SK-N-SH (cell line): ENCODE data around the gene OPCML. TPM values are rescaled to one million over a fixed set of nuclear protein-coding genes. Genes with fewer than 3 reads are reported as not detected.

Source experiments
- CTCF ChIA-PET: fragments of 300-600, 350-600 bp; formaldehyde crosslinking; extraction: SDS; loops from one replicate; lab custom pipeline; 2021; lab: Yijun Ruan, JAX
- POLR2A ChIA-PET: fragments of 350-600 bp; sonication (Branson Sonifier 250); formaldehyde crosslinking; extraction: SDS; loops from one replicate; lab custom pipeline; 2020; ENCODE audit warnings: antibody characterized with exemption, inconsistent platforms; lab: Yijun Ruan, JAX
- DNase-seq: peaks from one replicate; pipeline ENCODE4 v3.0.0; 2012
- H2AFZ ChIP-seq: fragments of 200-600 bp; sonication (generic); 2 replicates; pipeline ENCODE4 v1.8.1; 2016; ENCODE audit warnings: antibody characterized with exemption, mild to moderate bottlenecking, low read depth
- H3F3A ChIP-seq: fragments of 200-600 bp; sonication (generic); replicated peaks from 2 replicates; pipeline ENCODE3; 2016; ENCODE audit warnings: antibody characterized with exemption, mild to moderate bottlenecking; ENCODE audit not compliant: insufficient read depth
- H3K27ac ChIP-seq, 2 experiments: fragments of 200-500 bp in 1 of 2; fragments of 200-600 bp in 1 of 2; sonication (Bioruptor generic) in 1 of 2; sonication (generic), shearing (Covaris generic) in 1 of 2; 2 replicates each; pipeline versions ENCODE4 v1.5.1 to v1.6.1; 2014 to 2016; ENCODE audit warnings: low read depth in 2 of 2, inconsistent platforms in 1 of 2, low read length in 1 of 2, mild to moderate bottlenecking in 1 of 2, mixed read lengths in 1 of 2
- H3K27me3 ChIP-seq: fragments of 200-600 bp; sonication (generic), shearing (Covaris generic); 2 replicates; pipeline ENCODE4 v1.6.1; 2016; ENCODE audit warnings: mixed run types; ENCODE audit not compliant: insufficient read depth
- H3K36me3 ChIP-seq, 2 experiments: fragments of 200-500 bp in 1 of 2; fragments of 200-600 bp in 1 of 2; sonication (Bioruptor generic) in 1 of 2; sonication (generic) in 1 of 2; replicated peaks in 1 of 2; 2 replicates each; pipeline versions ENCODE3 to v1.5.1; 2014 to 2016; ENCODE audit warnings: low read length in 1 of 2, mild to moderate bottlenecking in 1 of 2; ENCODE audit not compliant: insufficient read depth in 2 of 2, control insufficient read depth in 1 of 2
- H3K4me1 ChIP-seq, 2 experiments: fragments of 200-500 bp in 1 of 2; fragments of 200-600 bp in 1 of 2; sonication (Bioruptor generic) in 1 of 2; sonication (generic), shearing (Covaris generic) in 1 of 2; 2 replicates each; pipeline versions ENCODE4 v1.5.1 to v1.6.1; 2014 to 2016; ENCODE audit warnings: low read depth in 1 of 2, low read length in 1 of 2, mixed run types in 1 of 2; ENCODE audit not compliant: insufficient read depth in 2 of 2, control insufficient read depth in 1 of 2
- H3K4me2 ChIP-seq: fragments of 200-600 bp; sonication (generic), shearing (Covaris generic); 2 replicates; pipeline ENCODE4 v1.6.1; 2017; ENCODE audit warnings: mixed run types
- H3K4me3 ChIP-seq, 2 experiments: fragments of 200-500 bp in 1 of 2; fragments of 200-600 bp in 1 of 2; sonication (Bioruptor generic) in 1 of 2; sonication (generic), shearing (Covaris generic) in 1 of 2; 2 replicates each; pipeline versions ENCODE4 v1.5.1 to v1.8.1; 2014 to 2016; ENCODE audit warnings: low read depth in 2 of 2, inconsistent platforms in 1 of 2, low read length in 1 of 2, mild to moderate bottlenecking in 1 of 2, mixed read lengths in 1 of 2, moderate library complexity in 1 of 2
- H3K79me2 ChIP-seq: fragments of 200-600 bp; sonication (generic); 2 replicates; pipeline ENCODE4 v1.8.1; 2017; ENCODE audit warnings: mild to moderate bottlenecking; ENCODE audit not compliant: insufficient read depth
- H3K9ac ChIP-seq: fragments of 200-600 bp; sonication (generic); 2 replicates; pipeline ENCODE4 v1.6.1; 2017; ENCODE audit warnings: mixed run types
- H3K9me2 ChIP-seq: fragments of 200-600 bp; sonication (generic); 2 replicates; pipeline ENCODE4 v1.6.1; 2017; ENCODE audit warnings: mixed run types
- H3K9me3 ChIP-seq: fragments of 200-600 bp; sonication (generic); 2 replicates; pipeline ENCODE4 v1.6.1; 2017; ENCODE audit warnings: mixed run types, mild to moderate bottlenecking, moderate library complexity
- H4K20me1 ChIP-seq: fragments of 200-600 bp; sonication (generic); 2 replicates; pipeline ENCODE4 v1.6.1; 2017; ENCODE audit warnings: mild to moderate bottlenecking, mixed run types; ENCODE audit not compliant: insufficient read depth
- CHD2 ChIP-seq: fragments of 150-350 bp; IDR thresholded peaks from 2 replicates; pipeline ENCODE4 v1.6.1; 2018; ENCODE audit warnings: low read length; ENCODE audit not compliant: partially characterized antibody
- ELF1 ChIP-seq: IDR thresholded peaks from 2 replicates; pipeline ENCODE4 v1.4.0; 2012
- EP300 ChIP-seq, 2 experiments: IDR thresholded peaks; 2 replicates each; pipeline versions ENCODE4 v1.4.0 to v1.6.1; 2012; ENCODE audit warnings: borderline replicate concordance in 1 of 2, low read depth in 1 of 2, low read length in 1 of 2
- EZH2phosphoT487 ChIP-seq: fragments of 200-600 bp; sonication (generic); IDR thresholded peaks from 2 replicates; pipeline ENCODE4 v1.6.1; 2017; ENCODE audit warnings: low read depth, mixed run types, mild to moderate bottlenecking, antibody characterized with exemption, moderate library complexity, borderline replicate concordance
- FOXM1 ChIP-seq: IDR thresholded peaks from 2 replicates; pipeline ENCODE4 v1.4.0; 2012; ENCODE audit warnings: low read depth, mild to moderate bottlenecking
- JUND ChIP-seq: IDR thresholded peaks from 2 replicates; pipeline ENCODE4 v1.4.0; 2012
- MEF2A ChIP-seq: IDR thresholded peaks from 2 replicates; pipeline ENCODE4 v1.4.0; 2012; ENCODE audit warnings: low read depth, borderline replicate concordance
- NFIC ChIP-seq: IDR thresholded peaks from 2 replicates; pipeline ENCODE4 v1.4.0; 2012; ENCODE audit warnings: borderline replicate concordance
- PBX3 ChIP-seq: IDR thresholded peaks from 2 replicates; pipeline ENCODE4; 2012
- TCF12 ChIP-seq: IDR thresholded peaks from 2 replicates; pipeline ENCODE4 v1.4.0; 2012
- TEAD4 ChIP-seq: IDR thresholded peaks from 2 replicates; pipeline ENCODE4 v1.4.0; 2012; ENCODE audit warnings: mild to moderate bottlenecking, borderline replicate concordance; ENCODE audit not compliant: insufficient read depth
- ZBTB33 ChIP-seq: IDR thresholded peaks from 2 replicates; pipeline ENCODE4 v1.4.0; 2012; ENCODE audit warnings: low read depth, borderline replicate concordance
- WGBS: methylation state at CpG from one replicate; pipeline ENCODE4 v1.1.6; 2017; ENCODE audit warnings: low lambda C conversion rate; 5-methylcytosine and 5-hydroxymethylcytosine counted together
- polyA plus RNA-seq, 3 experiments: library from polyadenylated mRNA; depleted of rRNA; stranded (reverse); fragments of >200 nt; gene quantifications; 2 replicates each; pipeline ENCODE4 v1.2.3, GENCODE V29; 2012
- TF ChIP-seq, protein P1 (sequence below): IDR thresholded peaks from 2 replicates; pipeline ENCODE4 v1.6.1; 2012; ENCODE audit warnings: mild to moderate bottlenecking, low read depth, low read length, moderate library complexity
- TF ChIP-seq, protein P2 (sequence below): IDR thresholded peaks from 2 replicates; pipeline ENCODE4 v1.4.0; 2012; ENCODE audit warnings: low read depth

Gene OPCML
- polyA plus RNA-seq, 1 of the 3 experiments (the other 2 are of a cell fraction), result not detected

- ChIA-PET CTCF (interaction anchor here (0.9 to 1.4 kb wide), 2 partner anchors 10 to 108 kb away, joined by 3 read pairs; no protein-coding TSS in a partner anchor), POLR2A (no interaction called here)
- peaks cover 0 to 11% of the 10 kb centered on the region in 2 experiments; a peak in 2 of 4 replicates for H3K4me1 ChIP-seq
- H3K4me2 ChIP-seq, result no peak overlapping the region
- WGBS, result 20% methylated on average over 10 of the region's 10 CpGs
- H3K9ac ChIP-seq, result no peak overlapping the region
- H3F3A ChIP-seq, result no peaks in the 10 kb centered on the region
- H3K27me3 ChIP-seq, result no peaks in the 10 kb centered on the region
- no peak for DNase-seq
- H3K9me3 ChIP-seq, result no peaks in the 10 kb centered on the region
- no peaks in the 10 kb centered on the region for H3K36me3 ChIP-seq
- TF ChIP-seq, protein P1, sequence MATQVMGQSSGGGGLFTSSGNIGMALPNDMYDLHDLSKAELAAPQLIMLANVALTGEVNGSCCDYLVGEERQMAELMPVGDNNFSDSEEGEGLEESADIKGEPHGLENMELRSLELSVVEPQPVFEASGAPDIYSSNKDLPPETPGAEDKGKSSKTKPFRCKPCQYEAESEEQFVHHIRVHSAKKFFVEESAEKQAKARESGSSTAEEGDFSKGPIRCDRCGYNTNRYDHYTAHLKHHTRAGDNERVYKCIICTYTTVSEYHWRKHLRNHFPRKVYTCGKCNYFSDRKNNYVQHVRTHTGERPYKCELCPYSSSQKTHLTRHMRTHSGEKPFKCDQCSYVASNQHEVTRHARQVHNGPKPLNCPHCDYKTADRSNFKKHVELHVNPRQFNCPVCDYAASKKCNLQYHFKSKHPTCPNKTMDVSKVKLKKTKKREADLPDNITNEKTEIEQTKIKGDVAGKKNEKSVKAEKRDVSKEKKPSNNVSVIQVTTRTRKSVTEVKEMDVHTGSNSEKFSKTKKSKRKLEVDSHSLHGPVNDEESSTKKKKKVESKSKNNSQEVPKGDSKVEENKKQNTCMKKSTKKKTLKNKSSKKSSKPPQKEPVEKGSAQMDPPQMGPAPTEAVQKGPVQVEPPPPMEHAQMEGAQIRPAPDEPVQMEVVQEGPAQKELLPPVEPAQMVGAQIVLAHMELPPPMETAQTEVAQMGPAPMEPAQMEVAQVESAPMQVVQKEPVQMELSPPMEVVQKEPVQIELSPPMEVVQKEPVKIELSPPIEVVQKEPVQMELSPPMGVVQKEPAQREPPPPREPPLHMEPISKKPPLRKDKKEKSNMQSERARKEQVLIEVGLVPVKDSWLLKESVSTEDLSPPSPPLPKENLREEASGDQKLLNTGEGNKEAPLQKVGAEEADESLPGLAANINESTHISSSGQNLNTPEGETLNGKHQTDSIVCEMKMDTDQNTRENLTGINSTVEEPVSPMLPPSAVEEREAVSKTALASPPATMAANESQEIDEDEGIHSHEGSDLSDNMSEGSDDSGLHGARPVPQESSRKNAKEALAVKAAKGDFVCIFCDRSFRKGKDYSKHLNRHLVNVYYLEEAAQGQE, result no peak
- TF ChIP-seq ZBTB33, result no peak
- TF ChIP-seq FOXM1, result no peak
- no peak for TF ChIP-seq JUND
- no peak for TF ChIP-seq TEAD4
- no peak for TF ChIP-seq ELF1
- TF ChIP-seq, protein P2, sequence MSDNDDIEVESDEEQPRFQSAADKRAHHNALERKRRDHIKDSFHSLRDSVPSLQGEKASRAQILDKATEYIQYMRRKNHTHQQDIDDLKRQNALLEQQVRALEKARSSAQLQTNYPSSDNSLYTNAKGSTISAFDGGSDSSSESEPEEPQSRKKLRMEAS, result no peak
- no peak for TF ChIP-seq TCF12
- no peak for TF ChIP-seq EZH2phosphoT487
- TF ChIP-seq NFIC, result no peak
- no peak for TF ChIP-seq MEF2A
- no peak for TF ChIP-seq PBX3
- no peak for TF ChIP-seq EP300 (IDR thresholded peaks at IDR 0.05; ENCODE audit: borderline replicate concordance in 1 of 2, low read depth in 1 of 2, low read length in 1 of 2)
- no peak for TF ChIP-seq CHD2
- no peaks in the 10 kb centered on the region for H3K79me2 ChIP-seq
- H3K27ac ChIP-seq, result no peak overlapping the region
- no peaks in the 10 kb centered on the region for H4K20me1 ChIP-seq
- no peak overlapping the region for H3K4me3 ChIP-seq
- H2AFZ ChIP-seq, result no peak overlapping the region
- H3K9me2 ChIP-seq, result no peaks in the 10 kb centered on the region
These were observed 293.8 kb downstream of the OPCML start for GRCh38 chr11:133238495-133238894.
